Aorta (tissue), 5 donors: ENCODE data around the gene CCR6. TPM values are rescaled to one million over a fixed set of nuclear protein-coding genes. Genes with fewer than 3 reads are reported as not detected.

Experiments
- ATAC-seq: fragments of 200-7000 bp; cut with Tn5 transposase; one replicate; pipeline ENCODE4 v1.9.1; 2022; ENCODE audit warnings: moderate library complexity; ENCODE audit not compliant: low FRiP score
- DNase-seq, 2 donors: peaks; one replicate each; pipeline ENCODE4 v3.0.0-alpha.2; 2020
- H3K27ac ChIP-seq, 2 donors: one replicate each; pipeline ENCODE4 v1.5.1; 2013; ENCODE audit warnings: low read length in 2 of 2, mild to moderate bottlenecking in 2 of 2, moderate library complexity in 2 of 2, control low read depth in 1 of 2, inconsistent platforms in 1 of 2, low read depth in 1 of 2
- H3K27me3 ChIP-seq, 2 donors: one replicate each; pipeline ENCODE4 v1.6.1; 2013; ENCODE audit warnings: control low read depth in 1 of 2, low read length in 1 of 2, mild to moderate bottlenecking in 1 of 2, moderate library complexity in 1 of 2; ENCODE audit not compliant: insufficient read depth in 2 of 2, control insufficient read depth in 1 of 2
- H3K36me3 ChIP-seq, 2 donors: one replicate each; pipeline ENCODE4 v1.6.1; 2013; ENCODE audit warnings: control low read depth in 1 of 2, low read length in 1 of 2, mild to moderate bottlenecking in 1 of 2; ENCODE audit not compliant: insufficient read depth in 2 of 2, control insufficient read depth in 1 of 2
- H3K4me1 ChIP-seq, 2 donors: one replicate each; pipeline ENCODE4 v1.6.1; 2013; ENCODE audit warnings: low read length in 2 of 2, control low read depth in 1 of 2, mild to moderate bottlenecking in 1 of 2, moderate library complexity in 1 of 2; ENCODE audit not compliant: insufficient read depth in 2 of 2, control insufficient read depth in 1 of 2
- H3K4me3 ChIP-seq, 2 donors: one replicate each; pipeline ENCODE4 v1.5.1; 2013; ENCODE audit warnings: low read length in 2 of 2, control low read depth in 1 of 2, mild to moderate bottlenecking in 1 of 2
- H3K9me3 ChIP-seq: one replicate; pipeline ENCODE4 v1.6.1; 2013; ENCODE audit warnings: mild to moderate bottlenecking, low read length; ENCODE audit not compliant: control insufficient read depth
- WGBS, 2 donors: extraction: QIAGEN DNeasy Blood & Tissue Kit; methylation state at CpG; one replicate each; pipeline ENCODE4 v1.1.7; 2013; 5-methylcytosine and 5-hydroxymethylcytosine counted together
- intact Hi-C, 2 donors: fragments of 100-400 bp; cut with DNase I; formaldehyde crosslinking; loops; one replicate each; pipeline versions ENCODE4 v1.14.2 to v1.15.0; 2022
- polyA plus RNA-seq, 2 donors: library from polyadenylated mRNA; stranded (reverse); fragments of 200-250 nt; gene quantifications; one replicate each; pipeline ENCODE4 v1.2.3, GENCODE V29; 2013
- total RNA-seq, 2 donors: library from RNA; stranded (reverse); fragmentation: NEBNext Ultra II Directional; extraction: Animal tissue kit (Norgen Biotek cat#: 25700); gene quantifications; one replicate each; pipeline ENCODE4 v1.2.1, GENCODE V29; 2021
- donor health status: healthy with polysubstance abuse.
- donor health status: Bipolar disorder and iron deficiency.
- donor health status: DM: no; HTN: no; CAD: no.
- donor health status: DM: no; HTN: no; CAD: no.
- donor health status: DM: yes; HTN: yes; CAD: no.

The CCR6 gene
- total and polyA plus RNA-seq, 4 donors = 0.54 TPM; not detected in 3

DNA sequence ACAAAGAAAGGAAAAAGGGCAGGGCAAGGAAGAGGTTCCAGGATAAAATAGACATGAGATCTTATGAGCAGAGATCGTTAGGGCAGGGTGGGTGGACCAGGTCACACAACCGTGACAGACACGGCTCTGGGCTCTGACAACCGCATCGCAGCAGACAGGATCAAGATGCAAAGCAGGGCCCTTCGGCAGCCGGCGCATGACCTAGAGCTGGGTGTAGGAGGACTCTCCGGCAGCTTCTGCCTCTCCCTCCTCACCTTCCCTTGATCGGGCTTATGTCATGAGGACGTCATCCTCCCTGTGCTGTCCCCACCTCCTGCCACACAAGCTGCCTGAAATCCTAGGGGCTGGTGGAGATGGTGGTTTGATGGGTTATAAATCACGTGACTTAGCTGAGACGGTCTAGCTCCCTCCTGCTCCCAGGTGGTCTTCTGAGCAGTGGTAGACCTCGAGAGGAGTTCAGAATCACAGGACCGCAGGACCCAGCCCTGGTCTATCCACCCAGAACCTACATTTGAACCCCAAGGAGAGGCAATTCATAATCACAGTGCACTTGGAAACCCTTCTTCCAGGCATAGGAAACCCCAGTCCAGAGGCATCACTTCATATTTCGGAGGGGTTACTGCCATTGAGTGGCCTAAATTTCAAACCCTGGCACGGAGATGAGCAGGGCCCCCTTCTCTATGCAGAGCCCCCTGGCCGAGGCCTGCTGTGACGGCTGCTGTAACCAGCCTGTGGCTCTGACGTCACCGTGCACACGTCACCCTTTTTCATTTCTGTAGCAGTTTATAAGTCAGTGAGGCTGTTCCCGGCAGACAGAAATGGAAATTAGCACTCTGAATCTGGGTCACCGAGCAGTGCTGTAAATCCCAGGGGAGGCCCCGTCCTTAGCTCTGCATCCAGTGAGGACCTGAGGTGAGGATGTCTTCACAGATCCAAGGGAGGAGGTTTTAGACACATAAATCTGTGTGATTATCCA is 8.7 kb upstream of the CCR6 start:
- ATAC-seq = no peak
- H3K4me3 ChIP-seq = no peak overlapping the region
- DNase-seq = no peak
- no peaks in the 10 kb centered on the region for H3K36me3 ChIP-seq
- no peak overlapping the region for H3K27ac ChIP-seq
- intact Hi-C loops = no loop called here
- no peaks in the 10 kb centered on the region for H3K9me3 ChIP-seq
- 65 to 71% methylated on average over 25 of the region's 25 CpGs for WGBS, 2 donors
- H3K27me3 ChIP-seq = no peaks in the 10 kb centered on the region
- H3K4me1 ChIP-seq = no peaks in the 10 kb centered on the region

DNA sequence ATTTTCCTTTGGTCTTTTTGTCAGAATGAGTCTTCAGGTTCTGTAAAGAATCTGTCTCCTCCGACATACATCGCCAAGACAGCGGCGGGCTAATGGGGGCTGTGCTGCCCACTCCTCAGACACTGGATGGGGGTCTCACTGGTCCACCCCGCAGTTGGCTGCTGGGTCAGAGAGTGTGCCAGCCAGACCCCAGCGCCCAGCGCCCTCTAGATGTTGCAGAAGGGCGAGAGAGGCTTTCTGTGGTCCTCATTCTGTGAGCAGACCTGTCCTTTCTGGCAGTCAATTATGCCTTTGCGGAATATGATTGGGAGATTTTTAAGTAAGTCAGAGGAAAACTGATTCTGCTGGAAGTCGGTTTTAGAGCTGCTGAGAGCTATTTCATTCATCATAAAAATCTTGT is 7.8 kb upstream of the CCR6 start:
- H3K36me3 ChIP-seq = no peaks in the 10 kb centered on the region
- no peaks in the 10 kb centered on the region for H3K4me1 ChIP-seq
- DNase-seq = no peak
- intact Hi-C loops = no loop called here
- H3K9me3 ChIP-seq = peaks cover 1% of the 10 kb centered on the region
- no peak overlapping the region for H3K4me3 ChIP-seq
- H3K27me3 ChIP-seq = no peaks in the 10 kb centered on the region
- no peak overlapping the region for H3K27ac ChIP-seq
- 78 to 80% methylated on average over 10 of the region's 10 CpGs for WGBS, 2 donors
- no peak for ATAC-seq

DNA sequence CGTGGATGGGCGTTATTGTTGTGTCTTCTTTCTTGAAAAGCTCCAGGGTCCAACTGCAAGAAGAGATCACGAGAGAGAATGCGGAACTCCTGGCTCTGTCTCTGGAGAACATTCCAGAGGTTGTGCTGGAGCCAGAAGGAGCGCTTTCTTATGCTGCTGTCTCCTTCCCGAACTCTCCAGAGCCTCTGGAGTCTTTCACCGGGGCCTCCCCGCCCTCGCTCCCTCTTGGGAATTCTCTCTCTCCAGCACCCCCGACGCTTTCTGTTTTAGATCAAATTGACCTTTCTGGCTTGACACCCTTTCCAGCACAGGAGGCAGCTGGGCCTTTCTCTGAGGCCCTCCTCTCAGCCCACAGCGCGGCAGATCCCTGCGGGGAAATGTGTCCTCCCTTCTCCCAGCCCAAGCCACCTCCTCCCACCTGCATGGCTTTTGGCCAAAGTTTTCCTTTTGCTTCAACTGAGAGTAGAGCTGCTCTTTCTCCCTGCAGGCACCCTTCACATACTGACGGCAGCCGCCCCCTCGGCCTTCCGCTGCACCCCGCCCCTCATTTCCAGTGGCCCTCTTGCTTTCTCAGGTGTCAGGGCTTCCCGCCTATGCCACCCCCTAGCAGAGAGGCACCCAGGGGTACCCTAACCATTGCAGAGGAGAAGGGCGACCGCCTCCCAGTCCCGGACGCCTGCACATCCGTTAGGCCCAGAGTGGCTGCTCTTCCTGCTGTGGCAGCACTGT is 6.6 kb upstream of the CCR6 start:
- 25 to 37% methylated on average over 25 of the region's 25 CpGs for WGBS, 2 donors
- Histone ChIP-seq H3K4me1 (no peaks in the 10 kb centered on the region), H3K4me3 (no peak overlapping the region), H3K27ac (no peak overlapping the region), H3K36me3 (no peaks in the 10 kb centered on the region), H3K27me3 (no peaks in the 10 kb centered on the region), H3K9me3 (peaks cover 3% of the 10 kb centered on the region)
- intact Hi-C loops = no loop called here
- DNase-seq (no peak), ATAC-seq (no peak)

DNA sequence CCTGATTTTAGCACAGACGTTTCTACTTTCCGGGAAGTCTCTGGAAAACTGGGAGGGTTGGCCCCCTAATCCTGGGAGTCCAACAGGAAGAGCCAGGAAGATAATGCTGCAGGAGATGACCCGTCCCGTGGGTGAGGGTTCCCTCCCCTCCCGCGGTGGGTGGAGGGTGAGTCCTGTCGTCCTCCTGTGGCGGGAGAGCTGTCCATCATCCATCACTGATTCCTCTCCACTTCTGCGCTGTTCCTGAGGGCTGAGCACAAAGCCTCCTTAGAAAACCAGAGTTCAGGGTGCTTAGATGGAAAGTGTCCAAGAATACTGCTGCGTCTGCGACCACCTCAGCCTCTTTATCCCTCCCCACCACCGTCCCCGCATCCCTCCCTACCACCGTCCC is 6.1 kb upstream of the CCR6 start:
- no peak overlapping the region for H3K4me3 ChIP-seq
- ATAC-seq (no peak), DNase-seq (no peak)
- intact Hi-C loops = no loop called here
- no peaks in the 10 kb centered on the region for H3K4me1 ChIP-seq
- peaks cover 3% of the 10 kb centered on the region for H3K9me3 ChIP-seq
- H3K27ac ChIP-seq = no peak overlapping the region
- H3K27me3 ChIP-seq = no peaks in the 10 kb centered on the region
- WGBS, 2 donors = 74 to 81% methylated on average over 13 to 14 of the region's 14 CpGs
- H3K36me3 ChIP-seq = no peaks in the 10 kb centered on the region

DNA sequence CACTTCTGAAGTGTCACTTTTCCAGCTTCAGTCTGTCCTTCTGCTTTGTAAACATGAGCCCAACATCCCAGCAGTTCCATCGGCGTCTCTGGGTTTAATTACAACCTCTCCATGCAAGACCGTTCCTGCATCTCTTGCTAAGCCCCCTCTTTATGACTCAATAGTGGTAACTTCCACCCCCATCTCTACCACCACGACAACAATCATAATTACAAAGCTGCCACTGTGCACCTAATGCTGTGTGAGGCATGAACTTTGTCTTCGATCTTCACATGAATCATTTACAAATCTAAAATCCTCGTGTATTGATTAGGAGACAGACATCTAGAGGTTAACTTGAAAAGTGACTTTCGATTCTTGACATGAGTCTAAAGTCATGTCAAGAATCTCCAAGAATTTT is 4.9 kb upstream of the CCR6 start:
- Histone ChIP-seq H3K4me1 (no peaks in the 10 kb centered on the region), H3K4me3 (no peak overlapping the region), H3K27me3 (no peaks in the 10 kb centered on the region), H3K9me3 (peaks cover 3% of the 10 kb centered on the region), H3K36me3 (no peaks in the 10 kb centered on the region), H3K27ac (no peak overlapping the region)
- ATAC-seq = no peak
- DNase-seq = no peak
- 81 to 85% methylated on average over 7 of the region's 7 CpGs for WGBS, 2 donors
- intact Hi-C loops = no loop called here

DNA sequence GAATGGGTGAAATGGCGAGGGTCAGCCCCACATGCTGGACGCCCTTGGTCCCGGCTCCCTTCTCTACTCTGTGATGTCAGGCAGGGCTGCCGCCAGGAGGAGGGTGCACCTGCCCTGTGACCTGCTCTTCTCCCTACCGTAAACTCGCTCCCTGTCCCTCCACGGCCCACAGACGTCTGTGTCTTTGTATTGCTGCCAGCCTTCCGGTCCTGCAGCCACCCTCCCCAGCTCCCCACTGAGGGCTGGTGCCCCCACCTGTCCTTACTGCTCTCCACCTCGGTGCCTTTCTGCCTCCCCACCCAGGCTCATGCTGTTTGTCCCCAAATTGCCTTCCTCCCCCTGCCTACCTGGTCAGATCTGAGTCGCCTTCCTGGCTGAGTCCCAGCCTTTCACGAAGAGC is 4.1 kb upstream of the CCR6 start:
- ATAC-seq = no peak
- Histone ChIP-seq H3K4me1 (no peaks in the 10 kb centered on the region), H3K27ac (no peak overlapping the region), H3K36me3 (no peaks in the 10 kb centered on the region), H3K9me3 (peaks cover 3% of the 10 kb centered on the region), H3K4me3 (no peak overlapping the region), H3K27me3 (no peaks in the 10 kb centered on the region)
- 80 to 87% methylated on average over 12 of the region's 12 CpGs for WGBS, 2 donors
- DNase-seq = no peak
- intact Hi-C loops = no loop called here

DNA sequence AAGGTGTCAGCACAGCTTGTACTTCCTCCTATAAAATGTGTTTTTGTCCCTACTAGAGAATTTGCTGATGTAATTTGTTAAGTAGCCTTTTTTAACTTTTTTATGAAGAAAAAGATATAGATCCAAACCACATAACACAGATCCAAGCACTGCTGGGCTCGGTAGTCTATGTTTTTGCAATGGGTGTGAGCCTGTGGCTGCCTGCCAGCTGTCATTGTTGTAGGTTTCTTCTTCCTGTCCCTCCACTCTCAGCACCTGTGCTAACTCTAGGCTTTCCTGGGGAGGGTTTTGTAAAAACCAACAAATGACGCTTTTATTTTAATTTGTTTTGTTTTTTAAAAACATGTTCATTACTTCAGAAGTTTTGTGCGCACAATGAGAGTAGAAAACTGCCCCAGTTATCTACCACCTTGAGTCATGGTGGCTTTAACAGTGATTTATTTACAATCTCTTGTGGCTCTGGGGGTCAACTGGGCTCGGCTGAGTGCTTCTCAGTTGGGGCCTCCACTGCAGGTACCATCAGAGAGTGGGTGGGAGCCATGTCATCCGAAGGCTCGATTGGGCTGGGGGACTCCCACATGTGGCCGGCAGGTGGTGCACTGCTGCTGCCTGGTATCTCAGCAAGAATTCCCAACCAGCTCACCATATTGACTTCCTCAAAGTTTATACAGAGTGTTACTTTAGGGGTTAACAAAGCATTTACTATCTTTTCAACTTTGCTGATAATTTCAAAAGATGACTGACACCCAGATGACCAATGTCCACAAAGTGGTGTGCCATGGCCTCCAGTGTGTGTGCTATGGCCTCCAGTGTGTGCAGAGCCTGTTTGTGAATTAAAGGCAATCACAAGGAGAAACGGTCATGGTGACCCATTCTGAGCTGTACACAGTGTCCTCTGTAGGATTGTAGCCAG is 3.0 kb upstream of the CCR6 start:
- Histone ChIP-seq H3K9me3 (peaks cover 3% of the 10 kb centered on the region), H3K27ac (no peak overlapping the region), H3K27me3 (no peaks in the 10 kb centered on the region), H3K4me1 (no peaks in the 10 kb centered on the region), H3K4me3 (no peak overlapping the region), H3K36me3 (no peaks in the 10 kb centered on the region)
- intact Hi-C loops = no loop called here
- 75 to 85% methylated on average over 8 of the region's 8 CpGs for WGBS, 2 donors
- no peak for ATAC-seq
- no peak for DNase-seq

DNA sequence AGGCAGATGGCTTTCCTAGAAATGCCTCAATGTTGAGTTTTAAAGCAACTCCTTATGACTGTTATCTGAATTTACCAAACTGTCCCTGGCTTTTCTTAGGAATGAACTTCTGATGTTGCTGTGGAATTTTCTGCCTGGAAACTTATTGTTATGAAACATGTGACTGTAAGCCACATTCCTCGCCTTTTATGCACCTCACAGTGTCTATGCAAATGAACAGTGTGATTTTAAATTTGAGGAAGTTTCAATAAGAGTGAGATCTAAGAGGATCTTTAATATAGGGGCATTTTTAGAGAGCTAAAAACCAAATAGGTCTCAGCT is 2.4 kb upstream of the CCR6 start:
- no peaks in the 10 kb centered on the region for H3K27me3 ChIP-seq
- ATAC-seq (no peak), DNase-seq (no peak)
- no peak overlapping the region for H3K27ac ChIP-seq
- H3K36me3 ChIP-seq = no peaks in the 10 kb centered on the region
- intact Hi-C loops = no loop called here
- H3K4me1 ChIP-seq = no peaks in the 10 kb centered on the region
- H3K9me3 ChIP-seq = peaks cover 3% of the 10 kb centered on the region
- 86 to 89% methylated on average over 1 of the region's 1 CpG for WGBS, 2 donors
- H3K4me3 ChIP-seq = no peak overlapping the region
